Measurements from ENCODE around the gene NUP93. TPM values are rescaled to one million over a fixed set of nuclear protein-coding genes. Genes with fewer than 3 reads are reported as not detected.

The NUP93 gene
- total and polyA plus RNA-seq, 9 of the 15 experiments (the other 6 are each of a cell fraction or from before 2014, with no cell fraction given) = 92.0 to 162 (median 121) TPM

DNA sequence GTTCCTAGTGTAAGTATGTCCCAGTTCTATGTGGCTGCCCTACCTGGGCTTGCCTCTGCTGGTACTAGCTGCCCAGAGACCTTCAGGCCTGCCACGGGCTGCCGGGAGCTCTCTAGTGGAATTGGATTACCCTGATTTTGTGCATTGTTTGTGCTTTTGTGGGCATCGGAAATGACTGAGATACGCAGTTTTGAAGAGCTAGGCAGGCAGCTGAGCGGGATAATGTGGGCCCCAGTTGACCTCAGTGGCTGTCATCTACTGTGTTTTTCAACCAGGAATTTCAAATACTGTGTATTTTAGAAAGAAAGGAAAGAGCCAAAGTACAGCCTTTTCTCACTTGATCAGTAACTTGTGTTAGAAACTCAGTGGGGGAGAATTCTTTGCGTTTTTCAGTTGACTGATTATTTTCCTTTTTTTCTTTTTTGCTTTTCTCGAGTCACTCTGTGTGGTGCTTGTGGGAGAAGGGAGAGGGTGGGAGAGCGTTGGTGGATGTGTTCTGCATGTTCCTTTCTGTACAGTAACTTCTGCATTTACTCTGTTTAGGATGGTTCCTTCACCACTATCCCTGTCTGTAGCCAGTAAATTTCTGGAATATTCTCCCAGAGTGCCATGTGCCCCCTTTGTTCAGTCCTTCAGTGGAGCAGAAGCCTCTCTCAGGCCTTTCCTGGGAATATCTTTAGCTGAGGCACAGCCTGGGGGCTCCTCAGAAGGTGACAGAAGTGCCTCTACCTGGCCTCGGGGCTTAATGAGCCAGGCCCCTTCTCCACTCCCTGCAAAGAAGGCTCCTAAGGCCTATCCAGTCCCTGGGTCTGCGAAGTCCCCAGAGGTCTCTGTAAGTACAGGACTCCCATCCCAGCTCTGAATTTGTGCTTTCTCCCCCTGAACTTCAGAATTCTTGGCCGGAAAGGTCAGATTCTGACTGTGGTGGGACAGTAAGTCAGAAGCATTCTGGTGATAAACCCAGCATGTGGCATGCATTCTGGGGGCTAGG is 120.1 kb downstream of the NUP93 start:
- no peak overlapping the region for H3K27ac ChIP-seq (ENCODE audit: extremely low read depth, low read depth, low read length)
- no peak for DNase-seq (ENCODE audit: extremely low read depth in 1 of 4, low spot score in 3 of 4)
- H4K20me1 ChIP-seq (replicated peaks; ENCODE audit: control insufficient read depth, insufficient read depth, low read length) = no peaks in the 10 kb centered on the region
- peaks cover 7% of the 10 kb centered on the region; the same call in 2 of the 3 replicates for H3K36me3 ChIP-seq (ENCODE audit: control insufficient read depth, insufficient read depth, low read length)
- H3K9ac ChIP-seq (ENCODE audit: insufficient read depth in 1 of 2, low read depth in 2 of 2, low read length in 2 of 2) = no peak overlapping the region
- TF ChIP-seq TAF1 (IDR thresholded peaks at IDR 0.05; ENCODE audit: control insufficient read depth, extremely low read depth, insufficient read depth, low read length, severe bottlenecking) (no peak), NR2F6 (CRISPR knock-in tag; IDR thresholded peaks at IDR 0.05) (no peak), XRCC4 (IDR thresholded peaks at IDR 0.05; ENCODE audit: extremely low read depth, insufficient read depth, insufficient read length) (no peak)
- H3K9me3 ChIP-seq (replicated peaks; ENCODE audit: control insufficient read depth, insufficient read depth, low read depth, low read length) = no peaks in the 10 kb centered on the region
- no peak for FAIRE-seq
- in situ Hi-C loops (cut with MboI) (no loop called here), intact Hi-C loops (cut with micrococcal nuclease) (no loop called here)
- H3K4me3 ChIP-seq = no peak overlapping the region
- no TSS peak for BruUV-seq (replicated peaks)
- H3K4me1 ChIP-seq (replicated peaks in 1 of 2; ENCODE audit: control insufficient read depth in 2 of 2, insufficient read depth in 2 of 2, low read length in 2 of 2) = no peaks in the 10 kb centered on the region; a peak in 2 of 5 replicates
- CTCF ChIA-PET (ENCODE audit: low intra/inter-chr PET ratio) = no interaction called here
- 56% methylated on average over 11 of the region's 11 CpGs for WGBS (ENCODE audit: insufficient coverage, low coverage, missing lambda C conversion rate)
- no peaks in the 10 kb centered on the region for H3K79me2 ChIP-seq (ENCODE audit: control insufficient read depth, insufficient read depth, low read length)
- ATAC-seq = no peak
- H3K9me1 ChIP-seq (ENCODE audit: control insufficient read depth, insufficient read depth, low read length) = no peaks in the 10 kb centered on the region
- POLR2A ChIA-PET = interaction anchor here (0.6 kb wide), 1 partner anchor 315 kb away, joined by 6 read pairs; no protein-coding TSS in a partner anchor
- H2AFZ ChIP-seq (ENCODE audit: low read depth, low read length) = no peak overlapping the region
- H3K4me2 ChIP-seq (ENCODE audit: insufficient read depth, low read length) = no peak overlapping the region
- H3K27me3 ChIP-seq (ENCODE audit: control insufficient read depth in 2 of 2, insufficient read depth in 2 of 2, low read length in 2 of 2) = no peaks in the 10 kb centered on the region

Data from K562 (cell line).